Upper lobe of right lung (tissue), 1 donor: ENCODE data around the gene LCN10. TPM values are rescaled to one million over a fixed set of nuclear protein-coding genes. Genes with fewer than 3 reads are reported as not detected.
A peak's percentile ranks its signal among the peaks of the same experiment; 100 is the strongest.

ENCODE experiments used
- ATAC-seq: fragments of 200-7000 bp; cut with Tn5 transposase; one replicate; pipeline ENCODE4 v1.9.1; 2020; ENCODE audit warnings: mild to moderate bottlenecking, moderate library complexity
- DNase-seq: peaks from one replicate; pipeline ENCODE4 v3.0.0-alpha.2; 2020
- H3K27ac ChIP-seq: fragments of 200-600 bp; one replicate; pipeline ENCODE4 v1.8.0; 2022
- H3K27me3 ChIP-seq: fragments of 200-600 bp; one replicate; pipeline ENCODE4 v1.8.0; 2022; ENCODE audit warnings: mild to moderate bottlenecking
- H3K36me3 ChIP-seq: fragments of 200-600 bp; one replicate; pipeline ENCODE4 v1.8.0; 2022
- H3K4me1 ChIP-seq: fragments of 200-600 bp; one replicate; pipeline ENCODE4 v1.8.0; 2022
- H3K4me3 ChIP-seq: fragments of 200-600 bp; one replicate; pipeline ENCODE4 v1.8.0; 2022; ENCODE audit warnings: mild to moderate bottlenecking
- H3K9me3 ChIP-seq: fragments of 200-600 bp; one replicate; pipeline ENCODE4 v1.8.0; 2022
- intact Hi-C: fragments of 100-400 bp; cut with DNase I; formaldehyde crosslinking; loops from one replicate; pipeline ENCODE4 v1.11.0; 2022
- total RNA-seq: library from RNA; stranded (reverse); fragmentation: NEBNext Ultra II Directional; extraction: Animal tissue kit (Norgen Biotek cat#: 25700); gene quantifications from one replicate; pipeline ENCODE4 v1.2.1, GENCODE V29; 2021
- TF ChIP-seq, protein P1 (sequence below): fragments of 200-600 bp; IDR thresholded peaks from one replicate; pipeline ENCODE4 v1.8.0; 2022; ENCODE audit warnings: antibody characterized with exemption
- donor health status: DM: no; HTN: yes; CAD: no; lungs with severe emphysema.

LCN10 gene
- total RNA-seq, 1 donor from 2014 or later = 11.2 TPM

DNA sequence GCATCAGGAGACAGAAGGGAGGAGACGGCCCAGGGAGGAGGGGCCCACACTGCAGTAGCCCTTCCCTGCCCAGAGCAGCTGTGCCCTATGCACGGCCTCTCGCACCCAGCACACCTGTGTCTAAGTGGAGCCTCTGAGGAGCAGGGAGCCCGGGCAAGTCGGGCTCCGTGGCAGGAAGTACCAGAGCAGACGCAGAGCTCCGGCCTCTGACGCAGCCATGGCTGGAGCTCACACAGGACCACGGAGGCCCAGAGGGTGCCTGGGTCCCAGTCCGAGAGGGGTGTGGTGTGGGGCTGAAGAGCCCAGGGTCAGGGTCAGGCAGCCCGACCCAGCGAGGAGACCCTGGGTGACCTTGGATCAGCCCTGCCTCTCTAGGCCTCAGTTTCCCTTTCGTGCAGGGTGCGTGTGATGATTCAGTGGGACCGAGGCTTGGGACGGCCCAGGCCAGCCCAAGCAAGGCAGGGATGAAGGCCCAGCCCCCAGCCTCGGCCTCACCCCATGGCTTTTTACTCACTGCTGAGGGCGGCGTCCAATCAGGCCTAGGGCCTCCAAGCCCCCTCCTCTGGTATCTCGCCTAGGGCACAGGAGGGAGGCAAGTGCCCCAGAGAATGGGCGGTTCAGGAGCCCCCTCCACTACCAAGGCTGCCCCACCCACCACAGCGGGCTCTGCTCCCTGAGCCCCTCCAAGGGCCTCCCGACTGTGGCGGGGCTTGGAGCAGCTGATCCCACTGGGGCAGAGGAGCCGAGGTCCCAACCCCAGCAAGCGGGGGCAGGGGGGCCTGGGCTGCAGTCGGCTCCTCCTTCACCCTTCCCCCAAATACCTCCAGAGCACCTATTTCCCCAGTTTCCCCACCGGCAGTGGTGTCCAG, 51.2 kb downstream of the LCN10 start:
- Histone ChIP-seq H3K9me3 (no peaks in the 10 kb centered on the region), H3K27ac (no peak overlapping the region), H3K4me1 (peaks cover 36% of the 10 kb centered on the region), H3K27me3 (no peaks in the 10 kb centered on the region), H3K4me3 (no peak overlapping the region), H3K36me3 (no peaks in the 10 kb centered on the region)
- TF ChIP-seq, protein P1, sequence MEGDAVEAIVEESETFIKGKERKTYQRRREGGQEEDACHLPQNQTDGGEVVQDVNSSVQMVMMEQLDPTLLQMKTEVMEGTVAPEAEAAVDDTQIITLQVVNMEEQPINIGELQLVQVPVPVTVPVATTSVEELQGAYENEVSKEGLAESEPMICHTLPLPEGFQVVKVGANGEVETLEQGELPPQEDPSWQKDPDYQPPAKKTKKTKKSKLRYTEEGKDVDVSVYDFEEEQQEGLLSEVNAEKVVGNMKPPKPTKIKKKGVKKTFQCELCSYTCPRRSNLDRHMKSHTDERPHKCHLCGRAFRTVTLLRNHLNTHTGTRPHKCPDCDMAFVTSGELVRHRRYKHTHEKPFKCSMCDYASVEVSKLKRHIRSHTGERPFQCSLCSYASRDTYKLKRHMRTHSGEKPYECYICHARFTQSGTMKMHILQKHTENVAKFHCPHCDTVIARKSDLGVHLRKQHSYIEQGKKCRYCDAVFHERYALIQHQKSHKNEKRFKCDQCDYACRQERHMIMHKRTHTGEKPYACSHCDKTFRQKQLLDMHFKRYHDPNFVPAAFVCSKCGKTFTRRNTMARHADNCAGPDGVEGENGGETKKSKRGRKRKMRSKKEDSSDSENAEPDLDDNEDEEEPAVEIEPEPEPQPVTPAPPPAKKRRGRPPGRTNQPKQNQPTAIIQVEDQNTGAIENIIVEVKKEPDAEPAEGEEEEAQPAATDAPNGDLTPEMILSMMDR = no peak
- DNase-seq (no peak), ATAC-seq (no peak)
- intact Hi-C loops = no loop called here

DNA sequence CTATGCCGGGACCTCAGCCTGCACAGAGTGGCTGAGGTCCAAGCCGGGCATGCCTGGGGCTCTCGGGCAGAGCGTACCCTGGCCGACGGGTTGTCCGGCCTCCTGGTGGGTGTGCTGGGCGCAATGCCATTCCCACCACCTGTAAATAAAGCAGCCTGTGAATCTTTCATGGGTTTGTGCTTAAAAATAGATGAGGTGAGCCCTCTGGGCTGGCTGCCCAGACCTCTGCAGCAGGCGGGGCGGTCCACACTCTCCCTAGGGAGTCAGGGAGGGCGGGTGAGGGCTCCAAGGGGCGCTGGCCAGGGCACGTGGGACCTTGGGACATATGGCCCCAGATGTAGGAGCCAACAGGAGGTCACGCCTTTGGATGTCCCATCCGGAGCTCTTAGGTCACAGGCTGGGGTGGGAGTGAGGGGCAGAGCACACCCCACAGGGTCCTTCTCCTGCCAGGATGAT, 51.9 kb downstream of the LCN10 start:
- Histone ChIP-seq H3K27me3 (no peaks in the 10 kb centered on the region), H3K4me3 (no peak overlapping the region), H3K36me3 (no peaks in the 10 kb centered on the region), H3K9me3 (no peaks in the 10 kb centered on the region), H3K27ac (peak overlapping the region; percentile 47), H3K4me1 (peaks cover 41% of the 10 kb centered on the region)
- intact Hi-C loops = no loop called here
- ATAC-seq (no peak), DNase-seq (peak; percentile 79)
- TF ChIP-seq, protein P1 = no peak

DNA sequence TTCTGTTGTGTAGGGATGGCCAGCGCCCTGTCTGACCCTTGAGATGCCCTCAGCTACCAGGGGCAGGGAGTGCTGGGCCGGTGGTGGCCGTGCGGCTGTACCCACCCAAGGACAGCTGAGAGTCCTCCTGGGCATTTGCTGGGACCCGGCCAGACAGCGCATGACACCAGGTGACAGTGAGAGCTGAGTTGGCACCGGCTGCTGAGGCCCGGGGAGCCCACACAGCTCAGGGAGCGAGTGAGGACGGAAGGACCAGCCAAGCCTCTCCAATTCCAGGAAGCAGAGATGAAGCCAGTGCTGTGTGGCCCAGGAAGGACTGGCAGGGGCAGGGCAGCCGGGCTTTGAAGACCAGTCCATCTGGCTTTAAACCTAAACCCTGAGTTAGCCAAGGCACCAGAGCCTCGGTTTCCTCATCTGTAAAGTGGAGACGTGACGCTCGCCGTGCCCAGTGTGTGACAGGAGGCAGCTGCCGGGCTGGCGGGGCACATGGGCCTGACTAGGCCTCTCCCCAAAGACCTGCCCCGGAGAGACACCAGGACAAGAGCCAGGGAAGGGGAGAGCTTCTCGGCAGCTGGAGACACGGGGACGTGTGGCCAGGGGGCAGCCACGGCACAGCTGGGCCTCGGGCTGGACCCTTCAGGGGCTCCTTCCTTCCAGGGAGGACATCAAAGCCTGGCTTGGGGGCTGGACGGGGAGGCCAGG, 52.5 kb downstream of the LCN10 start:
- H3K4me1 ChIP-seq = peaks cover 47% of the 10 kb centered on the region
- no peak for ATAC-seq
- H3K9me3 ChIP-seq = no peaks in the 10 kb centered on the region
- H3K27me3 ChIP-seq = no peaks in the 10 kb centered on the region
- H3K36me3 ChIP-seq = no peaks in the 10 kb centered on the region
- peak; percentile 74 for DNase-seq
- H3K4me3 ChIP-seq = no peak overlapping the region
- TF ChIP-seq, protein P1 = no peak
- intact Hi-C loops = no loop called here
- H3K27ac ChIP-seq = peak overlapping the region; percentile 47

DNA sequence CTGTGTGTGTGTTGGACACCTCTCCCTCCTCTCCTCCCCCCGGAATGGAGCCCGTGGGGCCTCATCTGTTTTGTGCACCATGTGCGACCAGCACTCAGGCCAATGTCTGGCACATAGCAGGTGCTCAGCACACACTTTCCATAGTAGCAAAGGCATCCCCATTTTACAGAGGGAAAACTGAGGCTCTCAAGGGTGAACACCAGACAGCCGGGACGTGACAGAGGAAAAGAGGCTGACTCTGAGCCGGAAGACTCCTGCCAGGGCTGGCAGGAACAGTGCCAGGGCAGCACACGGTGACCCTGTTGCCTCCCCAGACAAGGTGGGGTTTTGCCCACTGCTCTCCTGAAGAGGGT, 53.7 kb downstream of the LCN10 start:
- intact Hi-C loops = no loop called here
- Histone ChIP-seq H3K27me3 (no peaks in the 10 kb centered on the region), H3K9me3 (no peaks in the 10 kb centered on the region), H3K4me1 (peaks cover 47% of the 10 kb centered on the region), H3K36me3 (no peaks in the 10 kb centered on the region), H3K4me3 (no peak overlapping the region), H3K27ac (peak overlapping the region; percentile 47)
- DNase-seq = no peak
- no peak for ATAC-seq
- TF ChIP-seq, protein P1 = no peak

DNA sequence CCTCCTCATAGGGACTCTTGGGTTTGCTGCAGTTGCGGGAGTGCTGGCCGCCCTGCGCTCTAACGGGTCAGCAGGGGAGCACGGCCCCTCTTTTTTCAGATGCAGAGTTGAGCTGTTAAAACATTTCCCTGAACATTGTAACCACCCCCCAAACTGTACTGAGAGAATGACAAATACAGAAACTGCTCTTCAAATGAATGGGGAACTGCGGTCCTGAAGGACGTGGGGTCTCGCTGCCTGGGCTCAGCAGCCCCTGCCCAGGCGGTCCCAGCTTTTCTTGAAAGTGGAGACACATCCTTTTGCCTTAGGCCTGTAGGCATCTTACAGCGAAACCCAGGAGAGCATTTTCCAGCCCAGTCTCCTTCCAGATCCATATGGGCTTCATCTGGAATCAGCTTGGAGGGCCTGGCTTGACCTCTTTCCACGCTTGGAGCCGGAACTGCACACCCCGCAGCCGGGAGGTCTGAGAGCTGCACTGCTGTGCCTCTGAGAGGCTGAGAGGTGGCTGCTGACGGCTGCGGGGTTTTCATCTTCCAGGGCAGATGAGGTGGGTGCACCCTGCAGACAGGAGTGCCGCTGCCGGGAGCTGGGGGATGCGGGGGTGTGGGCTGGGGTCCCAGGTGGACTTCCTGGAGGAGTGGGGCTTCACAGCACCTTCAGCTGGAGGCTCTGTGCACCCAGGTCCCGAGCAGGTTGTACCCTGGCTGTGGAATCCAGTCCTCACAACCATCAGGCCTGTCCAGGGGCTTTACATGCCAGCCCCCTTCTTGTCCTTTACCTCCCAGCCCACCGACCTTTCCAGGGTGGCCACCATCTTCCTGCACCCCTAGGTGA, 54.2 kb downstream of the LCN10 start:
- Histone ChIP-seq H3K27ac (no peak overlapping the region), H3K4me1 (peaks cover 41% of the 10 kb centered on the region), H3K4me3 (peak overlapping the region; percentile 93), H3K27me3 (no peaks in the 10 kb centered on the region), H3K36me3 (no peaks in the 10 kb centered on the region), H3K9me3 (no peaks in the 10 kb centered on the region)
- DNase-seq = peak; percentile 67
- intact Hi-C loops = no loop called here
- ATAC-seq = no peak
- TF ChIP-seq, protein P1 = no peak
